Keratinocyte (primary cell): ENCODE results near the gene CDADC1. TPM values are rescaled to one million over a fixed set of nuclear protein-coding genes. Genes with fewer than 3 reads are reported as not detected.
A peak's percentile ranks its signal among the peaks of the same experiment; 100 is the strongest.

Source experiments
- DNase-seq: peaks from one replicate; pipeline ENCODE4 v3.0.0-alpha.2; 2011; ENCODE audit warnings: low read depth, missing footprints, low spot score
- FAIRE-seq: peaks from 2 replicates; lab custom pipeline; 2011; peaks lifted over from hg19 to GRCh38; lab: Jason Lieb, UNC
- H2AFZ ChIP-seq: 2 replicates; pipeline ENCODE4 v1.6.0; 2012; ENCODE audit warnings: low read length, control low read depth, inconsistent platforms; ENCODE audit not compliant: control insufficient read depth
- H3K27ac ChIP-seq: 2 replicates; pipeline ENCODE4 v1.5.1; 2011; ENCODE audit warnings: low read length; ENCODE audit not compliant: control insufficient read depth, insufficient read depth
- H3K27me3 ChIP-seq: 3 replicates; pipeline ENCODE4 v1.6.0; 2011; ENCODE audit warnings: low read length; ENCODE audit not compliant: control insufficient read depth, insufficient read depth; ENCODE audit errors: extremely low read depth
- H3K36me3 ChIP-seq, 2 experiments: 2 replicates in 1 of 2; 3 replicates in 1 of 2; pipeline ENCODE4 v1.5.1; 2011; ENCODE audit warnings: low read length in 2 of 2, mild to moderate bottlenecking in 1 of 2; ENCODE audit not compliant: control insufficient read depth in 2 of 2, insufficient read depth in 2 of 2; ENCODE audit errors: extremely low read depth in 1 of 2
- H3K4me1 ChIP-seq: 3 replicates; pipeline ENCODE4 v1.5.1; 2011; ENCODE audit warnings: low read length; ENCODE audit not compliant: control insufficient read depth, insufficient read depth; ENCODE audit errors: extremely low read depth
- H3K4me2 ChIP-seq: 3 replicates; pipeline ENCODE4 v1.6.0; 2011; ENCODE audit warnings: low read depth, low read length; ENCODE audit not compliant: control insufficient read depth, insufficient read depth; ENCODE audit errors: extremely low read depth
- H3K4me3 ChIP-seq, 3 experiments: fragments of 200-600 bp in 1 of 3; sonication (generic) in 1 of 3; 2 replicates in 2 of 3; 3 replicates in 1 of 3; pipeline ENCODE4 v1.5.1; 2011 to 2016; ENCODE audit warnings: low read length in 3 of 3, mild to moderate bottlenecking in 3 of 3, control low read depth in 2 of 3, inconsistent platforms in 1 of 3, low read depth in 1 of 3, mixed read lengths in 1 of 3, mixed run types in 1 of 3, moderate library complexity in 1 of 3; ENCODE audit not compliant: control insufficient read depth in 2 of 3, insufficient read depth in 2 of 3; ENCODE audit errors: extremely low read depth in 1 of 3
- H3K79me2 ChIP-seq: 2 replicates; pipeline ENCODE4 v1.6.0; 2012; ENCODE audit warnings: low read length; ENCODE audit not compliant: control insufficient read depth, insufficient read depth
- H3K9ac ChIP-seq: 3 replicates; pipeline ENCODE4 v1.6.0; 2011; ENCODE audit warnings: low read length; ENCODE audit not compliant: control insufficient read depth, insufficient read depth; ENCODE audit errors: extremely low read depth
- H3K9me1 ChIP-seq: 3 replicates; pipeline ENCODE4 v1.6.0; 2011; ENCODE audit warnings: low read length; ENCODE audit not compliant: control insufficient read depth, insufficient read depth; ENCODE audit errors: extremely low read depth
- H3K9me3 ChIP-seq: 2 replicates; pipeline ENCODE4 v1.5.1; 2012; ENCODE audit warnings: low read depth, low read length; ENCODE audit not compliant: control insufficient read depth
- H4K20me1 ChIP-seq: 3 replicates; pipeline ENCODE4 v1.6.0; 2011; ENCODE audit warnings: low read length; ENCODE audit not compliant: control insufficient read depth, insufficient read depth; ENCODE audit errors: extremely low read depth
- EZH2 ChIP-seq: IDR thresholded peaks from one replicate; pipeline ENCODE4 v1.6.1; 2012; ENCODE audit warnings: inconsistent platforms, mild to moderate bottlenecking, low read length, moderate library complexity
- dilution Hi-C: fragments of 300-500 bp; cut with MboI; formaldehyde crosslinking; loops from one replicate; pipeline ENCODE4 v1.7.0; 2020; ENCODE audit warnings: low sequenced_read_pairs; ENCODE audit not compliant: extremely low pct_ligation_motif_present
- polyA plus RNA-seq, 5 experiments: library from polyadenylated mRNA; depleted of rRNA in 3 of 5; stranded (reverse) in 3 of 5; stranded (forward) in 1 of 5; unstranded in 1 of 5; fragments of >200 nt; gene quantifications; 1 replicate in 1 of 5; 2 replicates in 3 of 5; 3 replicates in 1 of 5; pipeline versions ENCODE4 v1.2.1 to v1.2.3, GENCODE V29; 2011 to 2012; ENCODE audit warnings: missing spikeins in 2 of 5, low read depth in 1 of 5, low replicate concordance in 1 of 5
- TF ChIP-seq, protein P1 (sequence below), 3 experiments: IDR thresholded peaks in 1 of 3; conservative IDR thresholded peaks in 1 of 3; optimal IDR thresholded peaks in 1 of 3; 2 replicates in 2 of 3; 3 replicates in 1 of 3; pipeline versions ENCODE3 to v1.5.1; 2011; ENCODE audit warnings: low read length in 3 of 3, mild to moderate bottlenecking in 3 of 3, moderate library complexity in 2 of 3, control low read depth in 1 of 3, inconsistent platforms in 1 of 3; ENCODE audit not compliant: insufficient read depth in 2 of 3; ENCODE audit errors: extremely low read depth in 1 of 3

The CDADC1 gene
- polyA plus RNA-seq, 1 donor (not counting 4 experiments of a cell fraction or from before 2014, with no cell fraction given) = 3.8 TPM

DNA sequence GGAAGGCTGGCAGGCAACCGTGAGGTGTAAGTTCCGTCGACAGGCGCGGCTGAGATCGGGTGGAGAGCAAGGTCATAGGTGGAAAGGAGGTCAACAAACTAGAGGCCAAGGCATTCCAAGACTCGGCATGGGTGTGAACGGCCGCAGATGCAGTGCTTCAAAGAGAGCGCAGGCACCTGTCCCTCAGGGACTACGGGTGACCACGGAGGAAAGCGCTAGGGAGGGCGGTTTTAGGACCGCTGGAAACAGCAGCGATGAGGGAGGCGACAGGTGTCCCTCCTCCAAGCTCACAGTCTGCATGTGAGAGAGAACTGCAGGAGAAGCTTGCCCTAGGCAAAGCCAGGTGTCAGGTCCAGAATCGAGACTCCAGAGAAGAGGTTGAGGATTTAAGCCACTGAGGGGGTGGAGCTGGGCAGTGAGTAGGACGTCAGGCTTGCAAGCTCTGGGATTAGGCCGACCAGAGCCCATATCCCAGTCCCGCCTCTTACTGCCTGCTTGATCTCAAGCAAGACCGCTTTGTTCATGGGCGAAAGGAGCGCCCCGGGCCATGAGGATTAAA is 29.2 kb upstream of the CDADC1 start:
- dilution Hi-C loops = no loop called here
- FAIRE-seq (no peak), DNase-seq (no peak)
- Histone ChIP-seq H3K9me1 (no peaks in the 10 kb centered on the region), H3K9me3 (no peaks in the 10 kb centered on the region), H3K4me3 (no peak overlapping the region), H3K4me2 (no peak overlapping the region), H3K27ac (no peak overlapping the region), H3K27me3 (peaks cover 61% of the 10 kb centered on the region), H4K20me1 (no peaks in the 10 kb centered on the region), H3K79me2 (no peaks in the 10 kb centered on the region), H3K4me1 (no peaks in the 10 kb centered on the region), H3K36me3 (no peaks in the 10 kb centered on the region), H3K9ac (no peak overlapping the region), H2AFZ (no peak overlapping the region)
- TF ChIP-seq EZH2 = peak; percentile 89
- TF ChIP-seq, protein P1, sequence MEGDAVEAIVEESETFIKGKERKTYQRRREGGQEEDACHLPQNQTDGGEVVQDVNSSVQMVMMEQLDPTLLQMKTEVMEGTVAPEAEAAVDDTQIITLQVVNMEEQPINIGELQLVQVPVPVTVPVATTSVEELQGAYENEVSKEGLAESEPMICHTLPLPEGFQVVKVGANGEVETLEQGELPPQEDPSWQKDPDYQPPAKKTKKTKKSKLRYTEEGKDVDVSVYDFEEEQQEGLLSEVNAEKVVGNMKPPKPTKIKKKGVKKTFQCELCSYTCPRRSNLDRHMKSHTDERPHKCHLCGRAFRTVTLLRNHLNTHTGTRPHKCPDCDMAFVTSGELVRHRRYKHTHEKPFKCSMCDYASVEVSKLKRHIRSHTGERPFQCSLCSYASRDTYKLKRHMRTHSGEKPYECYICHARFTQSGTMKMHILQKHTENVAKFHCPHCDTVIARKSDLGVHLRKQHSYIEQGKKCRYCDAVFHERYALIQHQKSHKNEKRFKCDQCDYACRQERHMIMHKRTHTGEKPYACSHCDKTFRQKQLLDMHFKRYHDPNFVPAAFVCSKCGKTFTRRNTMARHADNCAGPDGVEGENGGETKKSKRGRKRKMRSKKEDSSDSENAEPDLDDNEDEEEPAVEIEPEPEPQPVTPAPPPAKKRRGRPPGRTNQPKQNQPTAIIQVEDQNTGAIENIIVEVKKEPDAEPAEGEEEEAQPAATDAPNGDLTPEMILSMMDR (optimal IDR thresholded peaks at IDR 0.05 in 1 of 3, IDR thresholded peaks at IDR 0.05 in 1 of 3, conservative IDR thresholded peaks at IDR 0.05 in 1 of 3; ENCODE audit: extremely low read depth in 1 of 3, insufficient read depth in 2 of 3, low read length in 3 of 3) = no peak

DNA sequence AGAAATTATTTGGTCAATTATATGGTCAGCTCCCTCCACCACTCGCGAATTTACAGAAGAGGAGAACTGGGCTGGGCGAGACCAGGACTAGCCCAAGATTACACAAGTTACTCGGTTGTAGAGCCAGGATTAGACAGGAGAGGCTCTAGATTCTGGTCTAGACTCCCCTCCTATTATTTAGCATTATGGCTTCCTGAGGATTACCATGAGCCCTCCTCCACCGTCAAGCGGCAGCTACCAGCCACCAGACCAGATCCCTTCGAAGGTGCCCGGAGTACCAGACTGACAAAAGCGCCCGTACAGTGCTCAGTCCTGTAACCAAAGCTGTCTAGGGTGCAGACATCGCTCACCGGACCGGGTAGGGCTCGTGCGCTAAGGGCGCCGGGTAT is 28.1 kb upstream of the CDADC1 start:
- H3K27ac ChIP-seq = no peak overlapping the region
- H2AFZ ChIP-seq = peak overlapping the region; percentile 30
- peaks cover 70% of the 10 kb centered on the region for H3K27me3 ChIP-seq
- dilution Hi-C loops = no loop called here
- no peaks in the 10 kb centered on the region for H3K36me3 ChIP-seq
- peak overlapping the region; percentile 51 for H3K4me2 ChIP-seq
- no peaks in the 10 kb centered on the region for H3K9me3 ChIP-seq
- H4K20me1 ChIP-seq = no peaks in the 10 kb centered on the region
- H3K9ac ChIP-seq = no peak overlapping the region
- H3K4me1 ChIP-seq = no peaks in the 10 kb centered on the region
- FAIRE-seq (no peak), DNase-seq (no peak)
- H3K9me1 ChIP-seq = no peaks in the 10 kb centered on the region
- TF ChIP-seq, protein P1 (optimal IDR thresholded peaks at IDR 0.05 in 1 of 3, IDR thresholded peaks at IDR 0.05 in 1 of 3, conservative IDR thresholded peaks at IDR 0.05 in 1 of 3; ENCODE audit: extremely low read depth in 1 of 3, insufficient read depth in 2 of 3, low read length in 3 of 3) = no peak
- TF ChIP-seq EZH2 = no peak
- no peaks in the 10 kb centered on the region for H3K79me2 ChIP-seq
- peak overlapping the region in 1 of 3 experiments; percentile 31 for H3K4me3 ChIP-seq
